GM23338 (cell line): Measurements from ENCODE around the gene PPP2R5E. TPM values are rescaled to one million over a fixed set of nuclear protein-coding genes. Genes with fewer than 3 reads are reported as not detected.

Experiments used
- ATAC-seq: fragments of 200-7000 bp; cut with Tn5 transposase; 3 replicates; pipeline ENCODE4 v1.9.1; 2020
- DNase-seq: peaks from one replicate; pipeline ENCODE4 v3.0.0-alpha.2; 2015; ENCODE audit warnings: low spot score
- H2AFZ ChIP-seq: fragments of 200-600 bp; sonication (generic); 2 replicates; pipeline ENCODE4 v1.8.0; 2016; ENCODE audit warnings: antibody characterized with exemption, mild to moderate bottlenecking, moderate library complexity
- H3F3A ChIP-seq: fragments of 200-600 bp; sonication (generic); replicated peaks from 2 replicates; pipeline ENCODE4 v1.8.0; 2017; ENCODE audit warnings: antibody characterized with exemption, mixed run types, low read depth
- H3K27ac ChIP-seq: fragments of 200-600 bp; sonication (generic); 2 replicates; pipeline ENCODE4 v1.6.1; 2016; ENCODE audit warnings: low read depth
- H3K27me3 ChIP-seq: fragments of 200-600 bp; sonication (generic); 2 replicates; pipeline ENCODE4 v1.8.0; 2016; ENCODE audit warnings: mild to moderate bottlenecking, mixed run types, moderate library complexity; ENCODE audit not compliant: insufficient read depth
- H3K36me3 ChIP-seq: fragments of 200-600 bp; sonication (generic); 2 replicates; pipeline ENCODE4 v1.8.0; 2016; ENCODE audit warnings: mild to moderate bottlenecking; ENCODE audit not compliant: insufficient read depth
- H3K4me1 ChIP-seq: fragments of 200-600 bp; sonication (generic); 2 replicates; pipeline ENCODE4 v1.8.0; 2016; ENCODE audit warnings: mild to moderate bottlenecking, moderate library complexity; ENCODE audit not compliant: insufficient read depth
- H3K4me2 ChIP-seq: fragments of 200-600 bp; sonication (generic); 2 replicates; pipeline ENCODE4 v1.7.1; 2017; ENCODE audit warnings: mixed run types
- H3K4me3 ChIP-seq: fragments of 200-600 bp; sonication (generic); 2 replicates; pipeline ENCODE4 v1.6.1; 2016; ENCODE audit warnings: mixed run types
- H3K79me2 ChIP-seq: fragments of 200-600 bp; sonication (generic); replicated peaks from 2 replicates; pipeline ENCODE4 v1.8.0; 2017; ENCODE audit warnings: mild to moderate bottlenecking; ENCODE audit not compliant: insufficient read depth
- H3K9me2 ChIP-seq: fragments of 200-600 bp; sonication (generic); 2 replicates; pipeline ENCODE4 v1.8.0; 2017; ENCODE audit not compliant: insufficient read depth
- H4K20me1 ChIP-seq: fragments of 200-600 bp; sonication (generic); replicated peaks from 2 replicates; pipeline ENCODE4 v1.8.0; 2017; ENCODE audit warnings: mild to moderate bottlenecking; ENCODE audit not compliant: insufficient read depth
- H3K27ac Mint-ChIP-seq: 2 replicates; pipeline ENCODE4 v1.8.0; 2020; ENCODE audit warnings: inconsistent platforms, mild to moderate bottlenecking, moderate library complexity, mixed read lengths
- H3K27me3 Mint-ChIP-seq: 3 replicates; pipeline ENCODE4 v1.8.0; 2022; ENCODE audit warnings: low read depth, mild to moderate bottlenecking, moderate library complexity, mixed read lengths, inconsistent platforms; ENCODE audit not compliant: insufficient read depth, poor library complexity
- H3K36me3 Mint-ChIP-seq: 3 replicates; pipeline ENCODE4 v1.8.0; 2021; ENCODE audit warnings: low read depth, mild to moderate bottlenecking, inconsistent platforms, moderate library complexity, mixed read lengths
- H3K4me1 Mint-ChIP-seq: 3 replicates; pipeline ENCODE4 v1.8.0; 2020; ENCODE audit warnings: mild to moderate bottlenecking, inconsistent platforms, mixed read lengths
- H3K4me3 Mint-ChIP-seq: 3 replicates; pipeline ENCODE4 v1.8.0; 2021; ENCODE audit warnings: moderate library complexity, mild to moderate bottlenecking, inconsistent platforms, mixed read lengths
- H3K9me3 Mint-ChIP-seq: 3 replicates; pipeline ENCODE4 v1.8.0; 2020; ENCODE audit warnings: moderate library complexity, mild to moderate bottlenecking, inconsistent platforms, mixed read lengths
- CREB1 ChIP-seq: fragments of 250-450 bp; sonication (Bioruptor Pico); IDR thresholded peaks from 2 replicates; pipeline ENCODE4 v1.5.0; 2020; ENCODE audit warnings: low read depth, mild to moderate bottlenecking, moderate library complexity
- CTCF ChIP-seq, 2 experiments: fragments of 200-600 bp in 1 of 2; sonication (generic) in 1 of 2; conservative IDR thresholded peaks; 2 replicates each; pipeline versions ENCODE4 v1.5.1 to v1.6.1; 2016 to 2017; ENCODE audit warnings: antibody characterized with exemption in 2 of 2, low read depth in 2 of 2, mild to moderate bottlenecking in 2 of 2, moderate library complexity in 1 of 2
- EZH2 ChIP-seq: fragments of 200-600 bp; sonication (generic); IDR thresholded peaks from one replicate; pipeline ENCODE4 v1.8.0; 2017; ENCODE audit warnings: antibody characterized with exemption, mild to moderate bottlenecking, low read depth; ENCODE audit not compliant: unreplicated experiment
- EZH2phosphoT487 ChIP-seq: fragments of 200-600 bp; sonication (generic); IDR thresholded peaks from one replicate; pipeline ENCODE4 v1.8.1; 2018; ENCODE audit warnings: antibody characterized with exemption; ENCODE audit not compliant: unreplicated experiment
- JUNB ChIP-seq: IDR thresholded peaks from one replicate; pipeline ENCODE4 v1.6.1; 2016; ENCODE audit warnings: antibody characterized with exemption; ENCODE audit not compliant: unreplicated experiment
- NANOG ChIP-seq: IDR thresholded peaks from 2 replicates; pipeline ENCODE4 v1.6.1; 2016; ENCODE audit warnings: antibody characterized with exemption, borderline replicate concordance
- POLR2AphosphoS5 ChIP-seq: IDR thresholded peaks from 2 replicates; pipeline ENCODE4 v1.6.1; 2016; ENCODE audit warnings: antibody characterized with exemption, low read depth
- STAT1 ChIP-seq: IDR thresholded peaks from one replicate; pipeline ENCODE4 v1.6.1; 2016; ENCODE audit warnings: antibody characterized with exemption; ENCODE audit not compliant: unreplicated experiment
- ZNF114 ChIP-seq: fragments of 250-450 bp; sonication (Bioruptor Pico); IDR thresholded peaks from 2 replicates; pipeline ENCODE4 v1.5.0; 2020; ENCODE audit warnings: mild to moderate bottlenecking, moderate library complexity
- ZNF331 ChIP-seq: fragments of 250-450 bp; sonication (Bioruptor Pico); IDR thresholded peaks from 2 replicates; pipeline ENCODE4 v1.5.0; 2020; ENCODE audit warnings: low read depth, mild to moderate bottlenecking, moderate library complexity
- ZNF462 ChIP-seq: fragments of 250-450 bp; sonication (Bioruptor Pico); IDR thresholded peaks from 2 replicates; pipeline ENCODE4 v1.5.0; 2020; ENCODE audit warnings: mild to moderate bottlenecking, moderate library complexity
- polyA plus RNA-seq: library from polyadenylated mRNA; unstranded; fragments of >200 nt; fragmentation: Nextera tagmentation; extraction: Ambion mirVana; gene quantifications from 2 replicates; pipeline ENCODE4 v1.2.1, GENCODE V29; 2016
- total RNA-seq: library from RNA; depleted of rRNA; stranded (reverse); fragments of >200 nt; shearing (Covaris generic); gene quantifications from 2 replicates; pipeline ENCODE4 v1.2.3, GENCODE V29; 2014
- TF ChIP-seq, protein P1 (sequence below): IDR thresholded peaks from one replicate; pipeline ENCODE4 v1.6.1; 2018; ENCODE audit warnings: antibody characterized with exemption; ENCODE audit not compliant: unreplicated experiment
- TF ChIP-seq, protein P2 (sequence below): IDR thresholded peaks from 2 replicates; pipeline ENCODE4 v1.6.1; 2016; ENCODE audit warnings: antibody characterized with exemption

PPP2R5E gene
- total and polyA plus RNA-seq, 2 experiments from 2014 or later = 40.9 to 45.5 TPM

DNA sequence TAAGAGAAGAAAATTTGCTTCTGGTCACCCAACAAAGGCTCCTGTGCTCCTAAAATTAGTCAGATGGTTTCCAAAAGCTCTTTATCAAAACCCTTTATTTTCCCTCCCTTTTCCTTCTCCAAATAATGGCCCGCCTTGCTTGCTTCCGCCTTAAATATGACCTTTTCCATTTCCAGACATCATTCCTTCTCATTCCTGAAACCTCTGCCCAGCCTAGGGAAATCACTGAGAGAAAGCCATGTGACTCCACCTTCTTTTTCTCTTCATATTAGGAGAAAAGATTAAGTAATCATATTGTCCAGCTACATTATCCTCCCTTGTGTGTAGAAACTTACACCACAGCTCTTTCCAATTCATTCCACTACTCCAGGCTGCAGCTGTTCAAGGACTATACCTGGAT is 148.7 kb downstream of the PPP2R5E start:
- peaks cover 48% of the 10 kb centered on the region for H3K36me3 Mint-ChIP-seq
- TF ChIP-seq, protein P1, sequence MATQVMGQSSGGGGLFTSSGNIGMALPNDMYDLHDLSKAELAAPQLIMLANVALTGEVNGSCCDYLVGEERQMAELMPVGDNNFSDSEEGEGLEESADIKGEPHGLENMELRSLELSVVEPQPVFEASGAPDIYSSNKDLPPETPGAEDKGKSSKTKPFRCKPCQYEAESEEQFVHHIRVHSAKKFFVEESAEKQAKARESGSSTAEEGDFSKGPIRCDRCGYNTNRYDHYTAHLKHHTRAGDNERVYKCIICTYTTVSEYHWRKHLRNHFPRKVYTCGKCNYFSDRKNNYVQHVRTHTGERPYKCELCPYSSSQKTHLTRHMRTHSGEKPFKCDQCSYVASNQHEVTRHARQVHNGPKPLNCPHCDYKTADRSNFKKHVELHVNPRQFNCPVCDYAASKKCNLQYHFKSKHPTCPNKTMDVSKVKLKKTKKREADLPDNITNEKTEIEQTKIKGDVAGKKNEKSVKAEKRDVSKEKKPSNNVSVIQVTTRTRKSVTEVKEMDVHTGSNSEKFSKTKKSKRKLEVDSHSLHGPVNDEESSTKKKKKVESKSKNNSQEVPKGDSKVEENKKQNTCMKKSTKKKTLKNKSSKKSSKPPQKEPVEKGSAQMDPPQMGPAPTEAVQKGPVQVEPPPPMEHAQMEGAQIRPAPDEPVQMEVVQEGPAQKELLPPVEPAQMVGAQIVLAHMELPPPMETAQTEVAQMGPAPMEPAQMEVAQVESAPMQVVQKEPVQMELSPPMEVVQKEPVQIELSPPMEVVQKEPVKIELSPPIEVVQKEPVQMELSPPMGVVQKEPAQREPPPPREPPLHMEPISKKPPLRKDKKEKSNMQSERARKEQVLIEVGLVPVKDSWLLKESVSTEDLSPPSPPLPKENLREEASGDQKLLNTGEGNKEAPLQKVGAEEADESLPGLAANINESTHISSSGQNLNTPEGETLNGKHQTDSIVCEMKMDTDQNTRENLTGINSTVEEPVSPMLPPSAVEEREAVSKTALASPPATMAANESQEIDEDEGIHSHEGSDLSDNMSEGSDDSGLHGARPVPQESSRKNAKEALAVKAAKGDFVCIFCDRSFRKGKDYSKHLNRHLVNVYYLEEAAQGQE = no peak
- TF ChIP-seq ZNF331 = no peak
- TF ChIP-seq ZNF114 (CRISPR knock-in tag) = no peak
- TF ChIP-seq JUNB = no peak
- no peak for TF ChIP-seq EZH2phosphoT487
- TF ChIP-seq CREB1 (CRISPR knock-in tag) = no peak
- no peak for TF ChIP-seq POLR2AphosphoS5
- no peak for TF ChIP-seq CTCF (conservative IDR thresholded peaks at IDR 0.05; ENCODE audit: low read depth in 2 of 2)
- TF ChIP-seq, protein P2, sequence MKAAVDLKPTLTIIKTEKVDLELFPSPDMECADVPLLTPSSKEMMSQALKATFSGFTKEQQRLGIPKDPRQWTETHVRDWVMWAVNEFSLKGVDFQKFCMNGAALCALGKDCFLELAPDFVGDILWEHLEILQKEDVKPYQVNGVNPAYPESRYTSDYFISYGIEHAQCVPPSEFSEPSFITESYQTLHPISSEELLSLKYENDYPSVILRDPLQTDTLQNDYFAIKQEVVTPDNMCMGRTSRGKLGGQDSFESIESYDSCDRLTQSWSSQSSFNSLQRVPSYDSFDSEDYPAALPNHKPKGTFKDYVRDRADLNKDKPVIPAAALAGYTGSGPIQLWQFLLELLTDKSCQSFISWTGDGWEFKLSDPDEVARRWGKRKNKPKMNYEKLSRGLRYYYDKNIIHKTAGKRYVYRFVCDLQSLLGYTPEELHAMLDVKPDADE = no peak
- no peak for TF ChIP-seq STAT1
- TF ChIP-seq NANOG = no peak
- no peak for TF ChIP-seq ZNF462 (CRISPR knock-in tag)
- no peak for TF ChIP-seq EZH2
- H3K27ac Mint-ChIP-seq = no peak overlapping the region
- no peak overlapping the region for H3K4me3 Mint-ChIP-seq
- H3K27ac ChIP-seq = no peak overlapping the region
- peaks cover 5% of the 10 kb centered on the region; the same call in 1 of the 3 replicates for H3K9me3 Mint-ChIP-seq
- no peak overlapping the region for H3K4me3 ChIP-seq
- no peaks in the 10 kb centered on the region for H3K27me3 ChIP-seq
- H3F3A ChIP-seq = no peaks in the 10 kb centered on the region
- no peaks in the 10 kb centered on the region; the same call in 2 of the 3 replicates for H3K4me1 Mint-ChIP-seq
- ATAC-seq = no peak
- no peaks in the 10 kb centered on the region for H3K36me3 ChIP-seq
- no peaks in the 10 kb centered on the region for H3K9me2 ChIP-seq
- H4K20me1 ChIP-seq = no peaks in the 10 kb centered on the region
- H3K4me1 ChIP-seq = no peaks in the 10 kb centered on the region
- H2AFZ ChIP-seq = no peak overlapping the region
- DNase-seq = no peak
- peaks cover 9% of the 10 kb centered on the region for H3K79me2 ChIP-seq
- H3K27me3 Mint-ChIP-seq = peaks cover 3% of the 10 kb centered on the region
- no peak overlapping the region for H3K4me2 ChIP-seq
